ENCODE results near the gene CXCR3.
"Not testable (repeated sequence)": the region's sequence is repeated elsewhere in the genome, so short reads cannot be mapped to it uniquely, and the experiment has no call there.

The CXCR3 gene

GRCh38 chrX:71618303-71618721 lies at the start of gene CXCR3:
Gene CXCR3, minus strand, starts transcription at chrX:71618511. Its CDS starts 62 bp downstream, at chrX:71618449.
- DNase-seq = peak; percentile 96
- in situ Hi-C loops (cut with MboI; ENCODE audit: low pct_unique_long_range_greater_than_20kb, low sequenced_read_pairs) = no loop called here

DNA sequence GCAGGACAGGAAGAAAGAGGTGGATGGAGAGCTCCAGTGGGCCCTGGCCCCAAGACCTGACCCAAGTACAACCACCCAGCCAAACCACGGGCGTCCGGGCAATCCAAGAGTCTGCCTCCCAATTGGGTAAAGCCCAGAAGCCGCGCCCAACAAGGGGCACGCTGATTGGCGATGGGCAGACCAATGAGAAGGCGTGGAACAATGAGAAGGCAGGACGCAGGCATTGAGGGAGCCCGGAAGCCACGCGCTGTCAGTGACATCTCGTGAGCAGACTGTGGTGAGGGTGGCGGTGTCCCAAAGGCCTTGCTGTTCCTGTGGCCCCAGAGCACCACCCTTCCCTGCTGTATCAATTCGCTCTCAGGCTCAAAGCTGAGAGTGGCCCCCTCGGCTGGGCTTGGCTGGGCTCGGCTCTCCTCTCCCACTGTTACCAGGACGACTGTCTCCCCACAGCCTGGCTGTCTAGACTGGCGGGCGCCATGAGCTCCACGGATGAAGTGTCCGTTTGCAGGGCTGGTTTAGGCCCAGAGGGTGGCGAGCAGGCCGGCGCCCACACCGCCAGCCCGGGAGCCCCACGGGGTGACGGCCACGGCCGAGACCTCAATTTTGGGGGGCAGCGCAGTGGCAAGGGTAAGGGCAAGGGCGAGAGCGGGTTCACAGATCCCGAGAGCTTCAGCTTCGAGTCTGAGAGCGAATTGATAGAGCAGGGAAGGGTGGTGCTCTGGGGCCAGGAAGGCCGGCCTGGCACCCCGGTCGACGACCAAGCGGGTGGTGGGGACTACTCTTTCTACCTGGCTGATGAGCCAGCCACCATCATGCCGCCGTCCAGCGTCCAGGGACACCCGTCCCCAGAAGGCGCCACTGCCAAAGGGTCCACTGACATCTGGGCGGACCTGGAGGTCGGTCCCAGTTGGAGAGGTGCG lies 49.3 kb upstream of the CXCR3 start, which contains the start of gene LOC101059915:
LOC101059915 (plus strand) TSS at position 219 of the 920 bp plus-strand sequence.
- DNase-seq = no peak
- in situ Hi-C loops (cut with MboI; ENCODE audit: low pct_unique_long_range_greater_than_20kb, low sequenced_read_pairs) = no loop called here

DNA sequence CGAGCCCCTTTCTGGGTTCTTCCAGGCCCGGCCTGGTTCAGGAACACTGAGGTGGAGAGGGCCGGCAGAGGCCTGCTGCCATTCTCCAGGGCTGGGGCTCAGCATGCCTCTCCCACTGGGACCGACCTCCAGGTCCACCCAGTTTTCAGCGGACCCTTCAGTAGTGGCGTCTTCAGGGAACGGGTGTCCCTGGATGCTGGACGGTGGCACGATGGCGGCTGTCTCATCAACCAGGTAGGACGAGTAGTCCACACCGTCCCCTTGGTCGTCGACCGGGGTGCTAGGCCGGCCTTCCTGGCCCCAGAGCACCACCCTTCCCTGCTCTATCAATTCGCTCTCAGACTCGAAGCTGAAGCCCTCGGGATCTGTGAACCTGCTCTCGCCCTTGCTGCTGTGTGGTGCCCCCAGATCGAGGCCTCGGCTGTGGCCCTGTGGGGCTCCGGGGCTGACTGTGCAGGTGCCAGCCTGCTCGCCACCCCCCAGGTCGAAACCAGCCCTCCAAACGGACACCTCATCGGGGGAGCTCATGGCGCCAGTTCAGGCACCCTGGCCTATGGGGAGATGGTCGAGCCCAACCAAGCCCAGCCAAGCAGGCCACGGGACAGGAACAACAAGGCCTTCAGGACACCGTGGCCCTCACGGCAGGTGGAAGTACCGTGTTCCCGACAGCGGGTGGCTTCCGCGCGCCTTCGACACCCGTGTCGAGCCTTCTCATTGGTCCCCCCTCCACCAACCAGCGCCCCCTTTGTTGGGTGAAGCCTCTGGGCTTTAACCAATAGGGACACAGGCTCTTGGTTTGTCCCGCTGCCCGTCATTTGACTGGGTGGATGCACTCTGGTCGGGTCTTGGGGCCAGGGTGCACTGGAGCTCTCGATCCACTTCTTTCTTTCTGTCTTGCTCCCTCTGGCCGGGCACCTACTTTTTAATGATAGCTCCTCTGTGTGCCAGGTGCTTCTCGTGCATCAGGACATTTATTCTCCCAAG lies 48.2 kb upstream of the CXCR3 start:
- no peak for DNase-seq
- in situ Hi-C loops (cut with MboI; ENCODE audit: low pct_unique_long_range_greater_than_20kb, low sequenced_read_pairs) = no loop called here

DNA sequence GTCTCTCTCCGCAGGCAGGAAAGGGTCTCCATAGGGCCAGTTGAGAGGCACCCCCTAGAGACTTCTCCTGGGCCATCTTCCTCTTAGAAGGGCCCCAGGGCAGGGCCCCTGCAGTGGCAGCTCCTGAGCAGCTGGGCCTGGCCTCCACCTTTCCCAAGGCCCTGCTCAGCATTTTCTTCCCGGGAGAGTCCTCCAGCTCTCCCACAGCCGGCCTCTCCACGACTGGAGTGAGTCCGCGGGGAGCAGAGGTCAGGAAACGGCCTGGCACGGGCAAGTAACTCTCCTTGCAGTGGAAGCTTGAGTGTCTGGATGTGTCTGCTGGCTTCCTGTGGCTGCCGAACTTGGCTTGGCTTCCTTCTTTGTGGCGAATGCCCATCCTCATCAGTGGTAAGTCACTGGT lies 47.4 kb upstream of the CXCR3 start:
- in situ Hi-C loops (cut with MboI; ENCODE audit: low pct_unique_long_range_greater_than_20kb, low sequenced_read_pairs) = no loop called here

DNA sequence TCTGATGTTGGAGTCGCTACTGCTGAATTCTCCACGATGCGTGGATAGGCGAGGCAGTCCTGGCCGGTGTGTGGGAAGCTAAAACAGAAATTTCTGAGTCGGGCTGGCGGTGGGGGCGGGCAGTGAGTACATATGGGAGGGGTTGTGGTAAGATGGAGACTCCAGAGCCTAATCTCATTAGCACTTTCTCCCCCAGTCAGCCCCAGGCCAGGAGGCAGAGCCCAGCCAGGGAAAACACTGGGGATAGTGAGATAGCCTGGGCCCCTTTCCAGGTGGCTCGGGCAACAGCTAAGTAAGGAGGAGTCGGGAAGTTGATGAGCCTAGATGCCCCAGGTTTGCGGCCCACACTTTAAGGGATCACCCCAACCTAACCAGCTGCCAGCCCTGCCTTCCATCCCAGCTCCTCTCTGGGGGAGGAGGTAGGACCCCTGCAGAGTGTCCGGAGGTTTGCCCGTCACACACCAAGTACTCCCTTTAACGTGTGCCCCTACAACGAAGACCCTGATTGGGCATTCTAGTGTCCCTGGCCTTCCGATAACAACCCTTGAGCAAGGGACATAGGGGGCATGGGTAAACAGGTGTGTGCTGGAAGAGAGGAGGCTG lies 46.7 kb upstream of the CXCR3 start:
- in situ Hi-C loops (cut with MboI; ENCODE audit: low pct_unique_long_range_greater_than_20kb, low sequenced_read_pairs) = no loop called here
- no peak for DNase-seq

More for the DNA sequence above, 47.4 kb upstream of the CXCR3 start:
- DNase-seq = no peak

- DNase-seq = peak; percentile 78
- in situ Hi-C loops (cut with MboI; ENCODE audit: low pct_unique_long_range_greater_than_20kb, low sequenced_read_pairs) = not testable (repeated sequence)
Observed at GRCh38 chrX:71664202-71664601, 45.9 kb upstream of the CXCR3 start.

DNA sequence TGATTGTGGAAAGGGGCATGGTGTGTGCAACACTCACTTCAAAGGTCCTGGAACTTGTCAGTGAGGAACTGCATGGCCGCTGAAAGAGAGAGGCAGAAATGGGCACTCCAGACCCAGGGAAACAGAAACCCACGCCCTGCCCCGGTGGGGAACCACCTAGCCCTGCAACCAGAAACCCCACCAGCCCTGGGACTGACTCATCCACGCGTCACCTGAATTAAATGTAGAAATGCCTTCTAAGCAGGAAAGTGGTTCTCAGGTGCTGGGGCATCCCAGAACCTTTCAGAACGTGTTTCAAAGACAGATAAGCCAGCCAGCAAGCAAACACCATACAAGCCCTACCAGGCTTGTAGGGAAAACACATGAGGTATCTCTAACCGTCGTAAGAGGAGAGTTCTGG lies 44.9 kb upstream of the CXCR3 start:
- DNase-seq; in situ Hi-C loops (cut with MboI; ENCODE audit: low pct_unique_long_range_greater_than_20kb, low sequenced_read_pairs): not testable (repeated sequence)

DNA sequence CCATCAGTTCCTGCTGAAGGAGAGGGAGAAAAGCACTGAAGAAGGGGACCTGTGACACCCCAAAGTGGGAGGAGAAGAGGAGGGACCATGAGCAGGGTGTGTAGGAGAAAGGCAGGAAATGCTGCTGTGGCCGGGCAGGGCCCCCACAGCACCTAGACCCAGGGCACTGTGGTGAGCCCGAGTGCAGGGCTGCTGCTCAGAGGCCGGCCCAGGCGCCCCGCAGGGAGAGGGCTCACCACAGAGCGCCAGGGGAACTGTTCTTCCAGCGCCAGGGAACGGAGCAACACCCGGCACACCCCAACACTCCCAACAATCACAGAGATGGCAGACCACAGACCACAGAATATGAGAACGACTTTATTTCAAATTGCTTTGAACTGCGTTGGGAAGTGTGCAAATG lies 44.3 kb upstream of the CXCR3 start:
- in situ Hi-C loops (cut with MboI; ENCODE audit: low pct_unique_long_range_greater_than_20kb, low sequenced_read_pairs) = not testable (repeated sequence)
- DNase-seq = peak; percentile 75

DNA sequence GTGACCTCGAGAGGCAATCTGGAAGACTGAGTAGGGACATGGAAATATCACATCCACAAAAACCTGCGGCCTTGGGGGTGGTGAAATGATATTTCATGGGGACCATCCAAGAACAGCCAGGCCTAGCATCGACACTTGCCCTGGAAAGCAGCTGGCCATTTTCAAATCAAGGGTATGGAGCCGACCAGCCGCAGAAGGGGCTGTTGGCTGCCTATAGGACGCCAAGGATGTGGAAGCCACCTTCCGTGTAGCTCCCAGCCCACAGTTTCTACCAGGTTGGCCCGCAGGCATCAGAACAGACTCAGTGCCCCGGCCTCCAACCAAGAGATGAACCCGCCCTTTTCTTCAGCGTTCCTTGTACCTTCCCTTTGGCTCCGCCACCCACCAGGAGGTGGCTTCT lies 43.6 kb upstream of the CXCR3 start:
- DNase-seq = no peak
- in situ Hi-C loops (cut with MboI; ENCODE audit: low pct_unique_long_range_greater_than_20kb, low sequenced_read_pairs) = no loop called here

DNA sequence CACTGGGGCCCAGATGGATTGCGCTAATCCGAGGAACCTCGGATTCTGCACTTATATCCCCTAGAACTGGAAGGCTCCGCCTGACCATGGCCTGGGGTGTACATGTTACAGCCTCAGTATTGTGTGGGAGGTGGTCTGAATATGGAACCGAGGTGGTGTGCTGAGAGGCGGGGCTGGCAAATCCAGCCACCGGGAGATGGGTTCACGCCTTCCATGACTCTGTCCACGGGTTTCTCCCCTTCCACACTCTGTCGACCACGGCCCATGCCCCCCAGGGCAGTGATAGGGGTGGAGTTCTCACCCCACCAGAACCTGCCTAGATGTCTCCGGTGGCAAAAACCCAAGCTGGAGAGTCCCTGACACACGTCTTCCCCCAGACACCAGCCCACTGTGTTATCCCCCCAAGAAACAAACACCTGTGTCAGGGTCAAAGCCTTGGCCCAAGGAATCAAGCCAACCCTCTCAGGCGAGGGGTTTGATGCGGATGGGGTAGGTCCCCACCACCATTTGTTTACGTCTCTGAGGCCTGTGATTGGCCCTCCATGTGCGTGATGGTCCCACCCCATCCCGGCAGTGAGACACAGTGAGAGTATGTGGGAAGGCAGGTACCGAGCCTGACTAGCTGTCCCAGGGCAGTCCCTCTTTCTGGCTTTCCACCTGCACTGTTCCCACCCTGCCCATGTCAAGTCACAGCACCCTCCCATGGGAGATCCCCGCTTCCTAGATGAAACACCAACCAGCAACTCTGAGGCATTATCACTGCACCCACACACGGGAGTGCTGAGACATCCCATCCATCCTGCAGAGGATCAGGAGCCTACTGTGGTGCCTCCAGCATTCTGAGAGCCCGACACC lies 42.5 kb upstream of the CXCR3 start:
- in situ Hi-C loops (cut with MboI; ENCODE audit: low pct_unique_long_range_greater_than_20kb, low sequenced_read_pairs) = no loop called here
- no peak for DNase-seq

GRCh38 chrX:71659959-71660358 lies 41.6 kb upstream of the CXCR3 start:
- in situ Hi-C loops (cut with MboI; ENCODE audit: low pct_unique_long_range_greater_than_20kb, low sequenced_read_pairs) = no loop called here

GRCh38 chrX:71659342-71659741 lies 41.0 kb upstream of the CXCR3 start:
- no peak for DNase-seq
- in situ Hi-C loops (cut with MboI; ENCODE audit: low pct_unique_long_range_greater_than_20kb, low sequenced_read_pairs) = no loop called here

More at GRCh38 chrX:71659959-71660358, 41.6 kb upstream of the CXCR3 start:
- DNase-seq = no peak

DNA sequence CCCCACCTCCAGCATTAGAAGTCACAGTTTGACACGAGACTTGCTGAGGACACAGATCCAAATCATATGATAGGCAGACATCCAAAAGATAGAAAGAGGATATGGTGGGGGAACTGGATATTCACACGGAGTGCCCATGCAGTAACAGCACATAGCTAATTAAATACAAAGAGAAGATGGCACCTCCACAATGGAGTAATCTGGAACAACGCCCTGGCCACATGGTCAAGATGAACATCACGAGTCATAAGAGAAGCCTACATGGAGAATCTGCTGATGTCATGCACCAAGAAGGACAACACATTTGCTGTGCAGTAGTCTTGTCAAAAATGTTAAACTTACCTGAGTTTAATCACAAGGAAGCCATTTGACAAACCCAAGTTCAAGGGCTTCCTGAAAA lies 39.0 kb upstream of the CXCR3 start:
- in situ Hi-C loops (cut with MboI; ENCODE audit: low pct_unique_long_range_greater_than_20kb, low sequenced_read_pairs) = no loop called here

GRCh38 chrX:71653344-71653743 lies 35.0 kb upstream of the CXCR3 start:
- DNase-seq = no peak
- in situ Hi-C loops (cut with MboI; ENCODE audit: low pct_unique_long_range_greater_than_20kb, low sequenced_read_pairs) = no loop called here

More for the DNA sequence above, 39.0 kb upstream of the CXCR3 start:
- no peak for DNase-seq

- DNase-seq = peak; percentile 86
- in situ Hi-C loops (cut with MboI; ENCODE audit: low pct_unique_long_range_greater_than_20kb, low sequenced_read_pairs) = no loop called here
Observed at GRCh38 chrX:71652405-71652804, 34.1 kb upstream of the CXCR3 start.

DNA sequence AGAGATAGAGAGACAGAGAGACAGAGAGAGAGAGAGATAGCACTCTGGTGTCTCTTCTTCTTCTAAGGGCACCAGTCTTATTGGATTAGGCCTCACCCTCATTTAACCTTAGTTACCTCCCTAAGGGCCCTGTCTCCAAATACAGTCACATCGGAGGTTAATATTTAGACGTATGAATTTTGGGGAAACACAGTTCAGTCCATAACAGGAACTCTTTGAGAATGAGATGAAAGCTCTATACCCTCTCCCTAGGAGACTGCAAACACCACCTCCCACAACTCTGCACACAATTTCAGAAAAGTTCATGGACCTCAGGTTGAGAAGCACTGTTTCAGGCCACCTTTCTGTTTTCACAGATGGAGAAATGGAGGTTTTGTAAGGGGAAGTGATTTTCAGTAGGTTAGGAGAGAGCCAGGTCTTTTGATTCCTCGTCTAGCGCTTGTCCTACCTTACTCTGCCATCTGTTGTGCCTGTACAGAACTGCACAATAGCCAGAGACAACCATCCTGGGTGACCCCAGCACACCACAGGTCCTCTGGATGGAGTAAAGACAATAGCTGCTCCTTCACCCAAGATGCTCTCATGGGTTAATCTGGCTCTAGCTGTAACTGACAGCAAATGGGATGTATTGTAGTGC lies 32.1 kb upstream of the CXCR3 start:
- peak; percentile 71 for DNase-seq
- in situ Hi-C loops (cut with MboI; ENCODE audit: low pct_unique_long_range_greater_than_20kb, low sequenced_read_pairs) = no loop called here

DNA sequence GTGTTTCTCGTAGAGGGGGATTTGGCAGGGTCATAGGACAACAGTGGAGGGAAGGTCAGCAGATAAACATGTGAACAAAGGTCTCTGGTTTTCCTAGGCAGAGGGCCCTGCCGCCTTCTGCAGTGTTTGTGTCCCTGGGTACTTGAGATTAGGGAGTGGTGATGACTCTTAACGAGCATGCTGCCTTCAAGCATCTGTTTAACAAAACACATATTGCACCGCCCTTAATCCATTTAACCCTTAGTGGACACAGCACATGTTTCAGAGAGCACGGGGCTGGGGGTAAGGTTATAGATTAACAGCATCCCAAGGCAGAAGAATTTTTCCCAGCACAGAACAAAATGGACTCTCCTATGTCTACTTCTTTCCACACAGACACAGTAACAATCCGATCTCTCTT lies 26.1 kb upstream of the CXCR3 start:
- DNase-seq; in situ Hi-C loops (cut with MboI; ENCODE audit: low pct_unique_long_range_greater_than_20kb, low sequenced_read_pairs): not testable (repeated sequence)

DNA sequence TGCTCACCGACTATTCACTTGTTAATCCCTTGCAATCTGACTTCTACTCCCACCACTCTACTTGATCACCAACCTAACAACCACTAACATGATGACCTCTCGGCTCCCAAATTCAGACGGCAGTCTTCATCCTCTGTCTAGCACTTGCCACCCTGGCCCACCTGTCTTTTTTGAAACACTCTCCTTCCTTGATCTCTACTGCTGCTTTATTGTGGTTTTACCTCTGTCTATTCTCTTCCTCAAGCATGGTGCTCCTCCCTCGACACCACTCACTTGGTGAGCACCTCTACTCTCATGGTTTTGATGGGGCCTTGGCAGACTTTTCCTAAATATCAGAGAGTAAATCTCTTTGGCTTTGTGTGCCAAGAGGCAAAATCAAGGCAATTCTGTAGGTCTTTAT lies 21.7 kb upstream of the CXCR3 start:
- no peak for DNase-seq
- in situ Hi-C loops (cut with MboI; ENCODE audit: low pct_unique_long_range_greater_than_20kb, low sequenced_read_pairs) = no loop called here
